GM19452 (cell line): ENCODE results near the gene COL27A1.

Experiments
- ATAC-seq: cut with Tn5 transposase; IDR thresholded peaks from one replicate; pipeline ENCODE4 v1.9.1; 2021; ENCODE audit not compliant: unreplicated experiment

COL27A1 gene

GRCh38 chr9:114281473-114282103 lies 126.3 kb downstream of the COL27A1 start:
- no peak for ATAC-seq

- ATAC-seq = no peak
Measured at GRCh38 chr9:114282104-114282485, 126.8 kb downstream of the COL27A1 start.

- ATAC-seq = no peak
Measured at GRCh38 chr9:114282507-114282906, 127.2 kb downstream of the COL27A1 start.

- ATAC-seq = no peak
Measured at GRCh38 chr9:114282926-114283325, 127.6 kb downstream of the COL27A1 start.

GRCh38 chr9:114283551-114284111 lies 128.3 kb downstream of the COL27A1 start:
- ATAC-seq = no peak

GRCh38 chr9:114284316-114285060 lies 129.2 kb downstream of the COL27A1 start:
- no peak for ATAC-seq

- ATAC-seq = no peak
Measured at GRCh38 chr9:114285166-114285867, 130.0 kb downstream of the COL27A1 start.

GRCh38 chr9:114286146-114286679 lies 130.9 kb downstream of the COL27A1 start:
- no peak for ATAC-seq

GRCh38 chr9:114287001-114287762 lies 131.8 kb downstream of the COL27A1 start:
- no peak for ATAC-seq

- ATAC-seq = no peak
Measured at GRCh38 chr9:114287763-114288192, 132.4 kb downstream of the COL27A1 start.

- no peak for ATAC-seq
Measured at GRCh38 chr9:114288193-114289091, 133.1 kb downstream of the COL27A1 start.

- ATAC-seq = no peak
Measured at GRCh38 chr9:114289106-114289505, 133.8 kb downstream of the COL27A1 start.

GRCh38 chr9:114289571-114290481 lies 134.5 kb downstream of the COL27A1 start:
- ATAC-seq = no peak

GRCh38 chr9:114290561-114290986 lies 135.2 kb downstream of the COL27A1 start:
- ATAC-seq = no peak

GRCh38 chr9:114291064-114291474 lies 135.7 kb downstream of the COL27A1 start:
- ATAC-seq = no peak

- no peak for ATAC-seq
Measured at GRCh38 chr9:114291886-114292590, 136.7 kb downstream of the COL27A1 start.

GRCh38 chr9:114294664-114295063 lies 139.3 kb downstream of the COL27A1 start:
- ATAC-seq = no peak

- ATAC-seq = no peak
Measured at GRCh38 chr9:114296338-114296737, 141.0 kb downstream of the COL27A1 start.
